ENCODE measurements around the gene CLDN9. TPM values are rescaled to one million over a fixed set of nuclear protein-coding genes. Genes with fewer than 3 reads are reported as not detected.

Gene CLDN9
- total RNA-seq, 1 donor from 2014 or later = 0.39 TPM

DNA sequence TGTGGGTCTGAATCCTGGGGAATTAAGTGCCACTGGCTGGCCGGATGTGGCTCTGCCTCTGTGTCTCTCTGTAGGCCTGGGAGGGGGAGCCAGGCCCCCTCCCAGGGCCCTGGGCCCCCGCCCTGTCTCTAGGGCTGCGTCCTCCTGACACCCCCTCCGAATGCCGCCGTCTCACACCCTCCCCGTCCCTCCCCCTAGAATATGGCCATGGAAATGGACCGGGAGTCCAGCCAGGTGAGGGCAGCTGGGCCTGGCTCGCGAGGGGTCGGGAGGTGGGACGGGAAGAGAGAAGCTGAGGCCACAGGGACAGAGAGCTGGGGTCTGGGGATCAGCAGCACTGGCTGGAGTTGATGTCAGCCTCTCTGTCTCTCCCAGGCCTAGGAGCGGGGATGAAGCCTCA is 16.4 kb upstream of the CLDN9 start:
- Mint-ChIP-seq H3K4me3 (ENCODE audit: unreplicated experiment) (no peak overlapping the region), H3K4me1 (ENCODE audit: low read depth, unreplicated experiment) (no peaks in the 10 kb centered on the region), H3K27me3 (ENCODE audit: unreplicated experiment) (peaks cover 7% of the 10 kb centered on the region), H3K9me3 (ENCODE audit: unreplicated experiment) (no peaks in the 10 kb centered on the region), H3K27ac (ENCODE audit: unreplicated experiment) (no peak overlapping the region), H3K36me3 (ENCODE audit: unreplicated experiment) (no peaks in the 10 kb centered on the region)
- DNase-seq = no peak
- TF ChIP-seq, protein P1, sequence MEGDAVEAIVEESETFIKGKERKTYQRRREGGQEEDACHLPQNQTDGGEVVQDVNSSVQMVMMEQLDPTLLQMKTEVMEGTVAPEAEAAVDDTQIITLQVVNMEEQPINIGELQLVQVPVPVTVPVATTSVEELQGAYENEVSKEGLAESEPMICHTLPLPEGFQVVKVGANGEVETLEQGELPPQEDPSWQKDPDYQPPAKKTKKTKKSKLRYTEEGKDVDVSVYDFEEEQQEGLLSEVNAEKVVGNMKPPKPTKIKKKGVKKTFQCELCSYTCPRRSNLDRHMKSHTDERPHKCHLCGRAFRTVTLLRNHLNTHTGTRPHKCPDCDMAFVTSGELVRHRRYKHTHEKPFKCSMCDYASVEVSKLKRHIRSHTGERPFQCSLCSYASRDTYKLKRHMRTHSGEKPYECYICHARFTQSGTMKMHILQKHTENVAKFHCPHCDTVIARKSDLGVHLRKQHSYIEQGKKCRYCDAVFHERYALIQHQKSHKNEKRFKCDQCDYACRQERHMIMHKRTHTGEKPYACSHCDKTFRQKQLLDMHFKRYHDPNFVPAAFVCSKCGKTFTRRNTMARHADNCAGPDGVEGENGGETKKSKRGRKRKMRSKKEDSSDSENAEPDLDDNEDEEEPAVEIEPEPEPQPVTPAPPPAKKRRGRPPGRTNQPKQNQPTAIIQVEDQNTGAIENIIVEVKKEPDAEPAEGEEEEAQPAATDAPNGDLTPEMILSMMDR (IDR thresholded peaks at IDR 0.05; ENCODE audit: partially characterized antibody, unreplicated experiment) = no peak

- H3K27ac Mint-ChIP-seq (ENCODE audit: unreplicated experiment) = no peak overlapping the region
- peaks cover 9% of the 10 kb centered on the region for H3K27me3 Mint-ChIP-seq (ENCODE audit: unreplicated experiment)
- DNase-seq = no peak
- no peak overlapping the region for H3K4me3 Mint-ChIP-seq (ENCODE audit: unreplicated experiment)
- no peaks in the 10 kb centered on the region for H3K9me3 Mint-ChIP-seq (ENCODE audit: unreplicated experiment)
- no peaks in the 10 kb centered on the region for H3K36me3 Mint-ChIP-seq (ENCODE audit: unreplicated experiment)
- TF ChIP-seq, protein P1 (IDR thresholded peaks at IDR 0.05; ENCODE audit: partially characterized antibody, unreplicated experiment) = no peak
- H3K4me1 Mint-ChIP-seq (ENCODE audit: low read depth, unreplicated experiment) = no peaks in the 10 kb centered on the region
Measured at GRCh38 chr16:2999929-3000328, 12.8 kb upstream of the CLDN9 start.

GRCh38 chr16:3000540-3000939 is 12.2 kb upstream of the CLDN9 start:
- TF ChIP-seq, protein P1 (IDR thresholded peaks at IDR 0.05; ENCODE audit: partially characterized antibody, unreplicated experiment) = no peak
- H3K4me3 Mint-ChIP-seq (ENCODE audit: unreplicated experiment) = no peak overlapping the region

GRCh38 chr16:3001316-3001715 is 11.4 kb upstream of the CLDN9 start:
- Mint-ChIP-seq H3K4me3 (ENCODE audit: unreplicated experiment) (no peak overlapping the region), H3K27me3 (ENCODE audit: unreplicated experiment) (peaks cover 8% of the 10 kb centered on the region), H3K27ac (ENCODE audit: unreplicated experiment) (no peak overlapping the region), H3K9me3 (ENCODE audit: unreplicated experiment) (no peaks in the 10 kb centered on the region), H3K4me1 (ENCODE audit: low read depth, unreplicated experiment) (no peaks in the 10 kb centered on the region), H3K36me3 (ENCODE audit: unreplicated experiment) (no peaks in the 10 kb centered on the region)
- TF ChIP-seq, protein P1 (IDR thresholded peaks at IDR 0.05; ENCODE audit: partially characterized antibody, unreplicated experiment) = no peak
- no peak for DNase-seq

More at GRCh38 chr16:3000540-3000939, 12.2 kb upstream of the CLDN9 start:
- Mint-ChIP-seq H3K27ac (ENCODE audit: unreplicated experiment) (no peak overlapping the region), H3K4me1 (ENCODE audit: low read depth, unreplicated experiment) (no peaks in the 10 kb centered on the region), H3K36me3 (ENCODE audit: unreplicated experiment) (no peaks in the 10 kb centered on the region), H3K9me3 (ENCODE audit: unreplicated experiment) (no peaks in the 10 kb centered on the region), H3K27me3 (ENCODE audit: unreplicated experiment) (peaks cover 9% of the 10 kb centered on the region)
- no peak for DNase-seq

DNA sequence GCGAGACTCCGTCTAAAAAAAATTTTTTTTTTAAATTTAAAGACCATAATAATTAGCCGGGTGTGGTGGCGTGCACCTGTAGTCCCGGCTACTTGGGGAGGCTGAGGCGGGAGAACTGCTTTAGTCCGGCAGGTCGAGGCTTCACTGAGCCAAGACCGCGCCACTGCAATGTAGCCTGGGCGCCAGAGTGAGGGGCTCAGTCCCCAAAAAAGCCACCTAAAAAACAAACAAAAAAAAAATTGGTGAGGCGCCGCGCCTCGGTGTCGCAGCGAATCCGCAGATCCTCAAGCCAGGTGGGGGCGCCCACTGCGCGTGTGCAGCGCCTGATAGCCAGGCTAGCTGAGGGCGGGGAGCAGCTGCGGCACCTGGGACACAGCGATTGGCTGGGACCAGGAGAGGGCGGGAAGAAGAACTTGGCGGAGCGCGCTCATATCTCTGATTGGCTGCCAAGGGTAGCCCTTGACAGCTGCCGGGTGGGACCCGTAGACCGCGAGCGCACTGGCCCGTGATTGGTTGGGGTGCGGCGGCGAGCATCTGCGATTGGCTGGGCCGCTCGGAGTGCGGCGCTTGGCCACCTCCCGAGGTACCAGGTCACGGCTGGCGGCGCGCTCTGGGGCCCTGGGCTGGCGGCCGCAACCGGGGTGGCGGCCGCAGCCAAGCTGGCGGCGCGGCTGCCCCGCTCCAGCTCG is 9.0 kb upstream of the CLDN9 start:
- Mint-ChIP-seq H3K4me1 (ENCODE audit: low read depth, unreplicated experiment) (peaks cover 2% of the 10 kb centered on the region), H3K27me3 (ENCODE audit: unreplicated experiment) (peaks cover 11% of the 10 kb centered on the region), H3K4me3 (ENCODE audit: unreplicated experiment) (peak overlapping the region; percentile 70), H3K36me3 (ENCODE audit: unreplicated experiment) (no peaks in the 10 kb centered on the region), H3K9me3 (ENCODE audit: unreplicated experiment) (peaks cover 1% of the 10 kb centered on the region), H3K27ac (ENCODE audit: unreplicated experiment) (no peak overlapping the region)
- DNase-seq = peak; percentile 96
- TF ChIP-seq, protein P1 (IDR thresholded peaks at IDR 0.05; ENCODE audit: partially characterized antibody, unreplicated experiment) = no peak

Measured in glutamatergic neuron (in vitro differentiated cells).